T-helper 1 cell treated with Interleukin-12 subunit alpha and Interleukin-12 subunit beta and Interleukin-4 antibody, amounts not matched to agents 30 ng/mL and 1 ng/mL, for 36 hours (primary cell): ENCODE results near the gene GJD4. TPM values are rescaled to one million over a fixed set of nuclear protein-coding genes. Genes with fewer than 3 reads are reported as not detected.

Experiments
- intact Hi-C: fragments of 100-400 bp; cut with micrococcal nuclease; formaldehyde crosslinking; loops from one replicate; pipeline ENCODE4 v1.15.1; 2024
- total RNA-seq: library from RNA; stranded (reverse); gene quantifications from 2 replicates; pipeline ENCODE4 v1.2.3, GENCODE V29; 2022

GJD4 gene
- total RNA-seq, 1 donor from 2014 or later = not detected

- intact Hi-C loops = no loop called here
Measured at GRCh38 chr10:35578618-35578956, 26.6 kb upstream of the GJD4 start.

- intact Hi-C loops = no loop called here
Measured at GRCh38 chr10:35579116-35579515, 26.0 kb upstream of the GJD4 start.

DNA sequence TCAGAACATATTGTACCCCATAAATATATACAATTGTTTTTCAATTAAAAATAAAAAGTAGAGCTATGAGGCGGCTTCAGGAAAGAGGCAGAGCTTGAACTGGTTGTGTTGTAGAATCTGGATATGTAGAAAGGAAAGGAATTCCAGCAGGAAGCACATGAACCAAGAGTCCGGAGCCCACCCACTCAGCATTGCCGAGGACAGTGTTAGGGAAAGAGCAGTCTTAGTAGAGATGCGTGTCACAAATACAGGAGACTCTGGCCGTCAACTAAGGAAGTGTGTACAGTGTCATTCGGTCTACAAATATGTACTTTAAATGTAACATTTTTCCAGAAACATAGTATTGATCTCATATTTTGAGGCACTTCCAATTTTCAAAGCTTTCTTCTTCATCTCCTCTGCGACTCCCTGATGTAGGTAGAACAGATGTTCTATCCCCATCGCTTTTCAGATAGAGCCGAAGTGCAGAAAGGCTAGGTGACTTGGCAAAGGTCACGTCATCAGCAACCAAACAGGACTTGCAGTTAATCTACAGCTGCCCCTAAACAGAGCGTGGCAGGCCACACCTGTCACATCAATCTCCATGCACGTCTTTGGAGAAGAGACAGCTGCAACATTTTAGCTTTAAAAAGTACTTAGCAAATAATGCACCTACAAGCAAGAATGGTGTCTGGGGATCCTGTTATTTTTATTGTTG, 25.3 kb upstream of the GJD4 start:
- intact Hi-C loops = no loop called here

GRCh38 chr10:35580423-35580770, 24.7 kb upstream of the GJD4 start:
- intact Hi-C loops = no loop called here

- intact Hi-C loops = no loop called here
Measured at GRCh38 chr10:35581655-35582054, 23.5 kb upstream of the GJD4 start.

GRCh38 chr10:35584946-35585345, 20.2 kb upstream of the GJD4 start:
- intact Hi-C loops = no loop called here

DNA sequence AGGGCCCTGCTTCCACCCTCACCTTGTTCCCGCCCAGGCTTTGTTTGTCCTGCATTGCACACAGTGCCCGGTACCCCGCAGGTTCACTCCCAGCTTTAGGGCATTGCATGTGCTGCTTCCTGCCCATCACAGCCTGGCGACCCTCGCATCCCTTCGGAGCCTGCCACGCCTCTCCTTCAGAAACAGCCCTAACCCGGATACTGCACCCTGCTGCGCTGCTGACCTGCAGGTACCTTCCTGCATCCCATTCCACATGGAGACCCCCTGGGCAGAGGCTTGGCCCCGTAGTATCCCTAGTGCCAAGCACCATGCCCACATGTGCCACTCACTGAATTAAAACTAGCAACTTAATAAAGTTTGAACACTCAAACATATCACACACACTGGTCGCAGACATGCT, 19.8 kb upstream of the GJD4 start:
- intact Hi-C loops = no loop called here

DNA sequence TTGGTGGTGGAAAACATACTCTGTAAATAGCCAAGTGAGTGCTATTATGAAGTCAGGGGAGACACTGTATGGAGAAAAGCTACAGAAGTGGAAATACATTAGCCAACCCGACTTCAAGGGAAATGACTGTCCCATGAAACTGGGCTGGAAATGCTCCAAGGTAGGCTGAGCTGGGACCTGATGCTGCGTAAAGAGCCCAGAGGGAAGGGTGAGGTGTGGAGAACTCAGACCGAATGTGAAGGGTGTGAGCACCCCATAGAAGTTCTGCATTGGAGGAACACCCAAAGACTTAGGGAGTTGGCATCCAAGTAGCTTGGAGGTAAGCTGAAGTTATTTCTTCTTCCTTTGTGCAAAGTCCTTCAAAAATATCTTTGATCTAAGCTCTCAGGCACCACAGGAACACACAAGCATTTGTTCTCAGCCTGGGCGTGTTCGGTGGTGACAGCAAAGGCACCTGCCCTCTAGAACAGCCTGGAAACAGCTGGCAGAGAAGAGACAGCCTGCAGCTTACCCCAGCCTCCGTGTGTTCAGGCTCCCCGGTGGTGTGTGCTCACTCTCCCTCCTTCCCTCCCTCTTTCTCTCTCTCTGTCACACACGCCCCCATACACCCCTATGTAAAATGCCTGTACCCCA, 19.1 kb upstream of the GJD4 start:
- intact Hi-C loops = no loop called here

DNA sequence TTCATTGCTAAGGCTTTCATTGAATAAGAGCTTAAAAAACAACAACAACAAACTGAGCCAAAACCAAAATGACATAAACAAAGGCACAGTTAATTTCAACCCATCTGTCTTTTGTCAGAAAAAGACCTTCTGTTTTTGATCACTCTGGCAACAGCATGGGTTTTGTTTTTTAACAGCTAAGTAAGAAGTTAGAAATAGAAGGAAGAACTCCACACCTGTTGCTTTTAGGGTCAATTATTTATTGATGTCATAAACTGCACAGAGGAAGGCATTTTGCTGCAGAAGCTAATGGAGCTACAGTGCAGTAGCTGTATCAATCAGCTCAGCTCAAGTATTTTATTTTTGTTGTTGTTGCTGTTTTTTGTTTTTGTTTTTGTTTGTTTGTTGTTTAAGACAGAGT, 16.3 kb upstream of the GJD4 start:
- intact Hi-C loops = no loop called here

GRCh38 chr10:35592441-35592840, 12.7 kb upstream of the GJD4 start:
- intact Hi-C loops = no loop called here

GRCh38 chr10:35594115-35595079, 10.7 kb upstream of the GJD4 start:
- intact Hi-C loops = no loop called here

DNA sequence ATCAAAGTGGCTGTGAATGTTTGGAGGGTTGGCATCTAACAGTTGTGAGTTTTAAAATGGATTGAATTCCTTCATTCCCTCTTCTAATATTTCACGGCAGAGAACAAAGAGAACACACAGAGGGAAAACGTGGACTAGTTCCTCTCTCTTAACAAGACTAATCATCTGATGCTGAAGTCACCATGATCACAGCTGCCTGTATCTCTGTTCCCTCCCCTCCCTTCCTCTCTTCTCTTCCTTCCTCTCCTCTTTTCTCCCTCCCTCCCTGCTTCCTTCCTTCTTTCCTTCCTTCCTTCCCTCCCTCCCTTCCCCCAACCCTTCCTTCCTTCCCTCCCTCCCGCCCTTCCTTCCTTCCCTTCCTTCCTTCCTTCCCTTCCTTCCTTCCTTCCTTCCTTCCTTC, 10.0 kb upstream of the GJD4 start:
- intact Hi-C loops = no loop called here

- intact Hi-C loops = no loop called here
Measured at GRCh38 chr10:35598379-35598778, 6.8 kb upstream of the GJD4 start.

- intact Hi-C loops = no loop called here
Measured at GRCh38 chr10:35600193-35600592, 4.9 kb upstream of the GJD4 start.

DNA sequence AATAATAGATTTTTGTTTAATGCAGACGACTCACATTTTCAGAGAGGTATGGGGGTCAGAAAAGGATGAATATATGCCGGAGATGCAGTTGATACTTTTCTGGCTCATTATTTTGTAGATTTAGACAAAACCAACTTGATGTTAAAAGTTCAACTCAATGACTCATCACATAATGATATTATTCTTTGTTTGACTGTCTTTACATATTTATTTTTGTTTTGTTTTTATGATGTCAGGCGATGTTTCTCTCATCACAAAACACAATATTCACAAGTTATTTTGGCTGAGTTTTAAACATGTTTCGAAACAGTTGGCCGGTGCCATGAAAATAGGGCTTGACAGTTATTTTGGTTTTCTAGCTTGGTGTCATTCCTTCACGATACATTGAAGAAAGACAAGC, 1.3 kb downstream of the GJD4 start:
- intact Hi-C loops = no loop called here

DNA sequence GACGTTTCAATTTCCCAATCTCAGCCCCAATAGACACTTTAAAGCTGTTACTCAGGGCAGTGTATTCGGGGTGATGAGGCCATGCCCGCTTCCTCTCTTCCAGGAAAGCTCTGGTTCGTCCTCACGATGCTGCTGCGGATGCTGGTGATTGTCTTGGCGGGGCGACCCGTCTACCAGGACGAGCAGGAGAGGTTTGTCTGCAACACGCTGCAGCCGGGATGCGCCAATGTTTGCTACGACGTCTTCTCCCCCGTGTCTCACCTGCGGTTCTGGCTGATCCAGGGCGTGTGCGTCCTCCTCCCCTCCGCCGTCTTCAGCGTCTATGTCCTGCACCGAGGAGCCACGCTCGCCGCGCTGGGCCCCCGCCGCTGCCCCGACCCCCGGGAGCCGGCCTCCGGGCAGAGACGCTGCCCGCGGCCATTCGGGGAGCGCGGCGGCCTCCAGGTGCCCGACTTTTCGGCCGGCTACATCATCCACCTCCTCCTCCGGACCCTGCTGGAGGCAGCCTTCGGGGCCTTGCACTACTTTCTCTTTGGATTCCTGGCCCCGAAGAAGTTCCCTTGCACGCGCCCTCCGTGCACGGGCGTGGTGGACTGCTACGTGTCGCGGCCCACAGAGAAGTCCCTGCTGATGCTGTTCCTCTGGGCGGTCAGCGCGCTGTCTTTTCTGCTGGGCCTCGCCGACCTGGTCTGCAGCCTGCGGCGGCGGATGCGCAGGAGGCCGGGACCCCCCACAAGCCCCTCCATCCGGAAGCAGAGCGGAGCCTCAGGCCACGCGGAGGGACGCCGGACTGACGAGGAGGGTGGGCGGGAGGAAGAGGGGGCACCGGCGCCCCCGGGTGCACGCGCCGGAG, 2.6 kb downstream of the GJD4 start:
- intact Hi-C loops = no loop called here

- intact Hi-C loops = no loop called here
Measured at GRCh38 chr10:35608328-35608672, 3.2 kb downstream of the GJD4 start.

- intact Hi-C loops = no loop called here
Measured at GRCh38 chr10:35611750-35612149, 6.6 kb downstream of the GJD4 start.

GRCh38 chr10:35612385-35613106, 7.4 kb downstream of the GJD4 start:
- intact Hi-C loops = no loop called here

DNA sequence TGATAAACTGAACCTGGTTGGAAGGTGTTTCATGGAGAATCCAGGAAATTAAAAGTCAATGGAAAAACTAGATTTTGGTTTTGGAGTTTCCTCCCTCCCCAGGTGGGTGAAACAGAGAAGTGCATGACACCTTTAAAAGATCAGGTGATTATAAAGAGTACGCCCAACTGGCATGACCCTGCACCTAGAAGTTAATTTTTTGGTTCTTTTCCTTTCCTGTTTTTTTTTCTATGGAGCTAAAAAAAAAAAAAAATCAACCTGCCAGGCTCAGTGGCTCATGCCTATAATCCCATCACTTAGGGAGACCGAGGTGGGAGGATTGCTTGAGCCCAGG, 7.9 kb downstream of the GJD4 start:
- intact Hi-C loops = no loop called here

GRCh38 chr10:35613597-35614226, 8.6 kb downstream of the GJD4 start:
- intact Hi-C loops = no loop called here
